Caco-2 (cell line): Measurements from ENCODE around the gene WIPF2. TPM values are rescaled to one million over a fixed set of nuclear protein-coding genes. Genes with fewer than 3 reads are reported as not detected.

Experiments used
- BruUV-seq: library from RNA; stranded (reverse); fragments of 400-500 nt; replicated peaks from 2 replicates; lab custom pipeline; 2021; lab: Mats Ljungman, UMichigan
- CTCF ChIA-PET: fragments of 300-600 bp; sonication (Branson Sonifier 250); formaldehyde crosslinking; loops from one replicate; lab custom pipeline; 2022; ENCODE audit warnings: antibody characterized with exemption; lab: Charles Lee
- POLR2A ChIA-PET: fragments of 300-600 bp; sonication (Branson Sonifier 250); formaldehyde crosslinking; loops from one replicate; lab custom pipeline; 2022; ENCODE audit warnings: antibody characterized with exemption; lab: Charles Lee
- DNase-seq, 2 experiments: peaks; one replicate each; pipeline versions ENCODE4 v3.0.0 to v3.0.0-alpha.2; 2020 to 2022
- H3K27me3 ChIP-seq: replicated peaks from 2 replicates; pipeline ENCODE4 v1.6.0; 2011; ENCODE audit warnings: low read length; ENCODE audit not compliant: control insufficient read depth, insufficient read depth
- H3K36me3 ChIP-seq: 2 replicates; pipeline ENCODE4 v1.5.1; 2011; ENCODE audit warnings: low read length; ENCODE audit not compliant: control insufficient read depth, insufficient read depth
- H3K4me1 ChIP-seq: fragments of 250-450 bp; sonication (Bioruptor Pico); 2 replicates; pipeline ENCODE4 v1.5.1; 2020; ENCODE audit warnings: mild to moderate bottlenecking
- H3K4me3 ChIP-seq: 2 replicates; pipeline ENCODE4 v1.5.1; 2011; ENCODE audit warnings: low read depth, mild to moderate bottlenecking, control low read depth, low read length
- H3K9me3 ChIP-seq: fragments of 250-450 bp; sonication (Bioruptor Pico); 2 replicates; pipeline ENCODE4 v1.5.1; 2020; ENCODE audit warnings: mild to moderate bottlenecking, moderate library complexity
- H3K27ac Mint-ChIP-seq: one replicate; pipeline ENCODE4 v1.8.0; 2022; ENCODE audit warnings: mixed read lengths; ENCODE audit not compliant: unreplicated experiment
- H3K27me3 Mint-ChIP-seq: one replicate; pipeline ENCODE4 v1.8.0; 2022; ENCODE audit warnings: mixed read lengths; ENCODE audit not compliant: insufficient read depth, unreplicated experiment
- H3K36me3 Mint-ChIP-seq: one replicate; pipeline ENCODE4 v1.8.0; 2022; ENCODE audit warnings: mild to moderate bottlenecking, mixed read lengths; ENCODE audit not compliant: insufficient read depth, unreplicated experiment
- H3K4me1 Mint-ChIP-seq: one replicate; pipeline ENCODE4 v1.8.0; 2022; ENCODE audit warnings: low read depth, mixed read lengths; ENCODE audit not compliant: unreplicated experiment
- H3K4me3 Mint-ChIP-seq: one replicate; pipeline ENCODE4 v1.8.0; 2022; ENCODE audit warnings: mild to moderate bottlenecking, moderate library complexity, mixed read lengths; ENCODE audit not compliant: unreplicated experiment
- H3K9me3 Mint-ChIP-seq: one replicate; pipeline ENCODE4 v1.8.0; 2022; ENCODE audit warnings: mixed read lengths; ENCODE audit not compliant: unreplicated experiment
- CTCF ChIP-seq, 2 experiments: fragments of 200-600 bp in 1 of 2; IDR thresholded peaks; 1 replicate in 1 of 2; 2 replicates in 1 of 2; pipeline versions ENCODE4 v1.5.1 to v1.8.0; 2011 to 2022; ENCODE audit warnings: antibody characterized with exemption in 1 of 2, control low read depth in 1 of 2, inconsistent platforms in 1 of 2, low read depth in 1 of 2, low read length in 1 of 2, mild to moderate bottlenecking in 1 of 2, moderate library complexity in 1 of 2; ENCODE audit not compliant: insufficient read depth in 1 of 2, severe bottlenecking in 1 of 2, unreplicated experiment in 1 of 2
- intact Hi-C: fragments of 100-400 bp; cut with micrococcal nuclease; formaldehyde crosslinking; loops from one replicate; pipeline ENCODE4 v1.10.0; 2022; ENCODE audit not compliant: unreplicated experiment
- total RNA-seq: library from RNA; stranded (reverse); gene quantifications from 2 replicates; pipeline ENCODE4 v1.2.3, GENCODE V29; 2022

The WIPF2 gene
- total RNA-seq, 1 experiment from 2014 or later: 33.4 TPM

- no peak overlapping the region for H3K4me3 Mint-ChIP-seq
- no peak for DNase-seq
- Histone ChIP-seq H3K4me3 (no peak overlapping the region), H3K9me3 (no peaks in the 10 kb centered on the region), H3K36me3 (peaks cover 5% of the 10 kb centered on the region), H3K4me1 (peaks cover 21% of the 10 kb centered on the region), H3K27me3 (no peaks in the 10 kb centered on the region)
- H3K4me1 Mint-ChIP-seq: peaks cover 15% of the 10 kb centered on the region
- ChIA-PET POLR2A (no interaction called here), CTCF (interaction anchor here (0.6 kb wide), 1 partner anchor 168 kb away, joined by 9 read pairs; no protein-coding TSS in a partner anchor)
- no peak overlapping the region for H3K27ac Mint-ChIP-seq
- TF ChIP-seq CTCF (IDR thresholded peaks at IDR 0.05; ENCODE audit: insufficient read depth in 1 of 2, low read depth in 1 of 2, low read length in 1 of 2, severe bottlenecking in 1 of 2, unreplicated experiment in 1 of 2): no peak
- no peaks in the 10 kb centered on the region for H3K9me3 Mint-ChIP-seq
- intact Hi-C loops: no loop called here
- BruUV-seq: no TSS peak
- H3K27me3 Mint-ChIP-seq: no peaks in the 10 kb centered on the region
- H3K36me3 Mint-ChIP-seq: peaks cover 62% of the 10 kb centered on the region
These were observed 67.4 kb downstream of the WIPF2 start for GRCh38 chr17:40286473-40286872.

GRCh38 chr17:40287159-40287493, 68.0 kb downstream of the WIPF2 start:
- no peak for TF ChIP-seq CTCF (IDR thresholded peaks at IDR 0.05; ENCODE audit: insufficient read depth in 1 of 2, low read depth in 1 of 2, low read length in 1 of 2, severe bottlenecking in 1 of 2, unreplicated experiment in 1 of 2)
- DNase-seq: no peak
- Histone ChIP-seq H3K27me3 (no peaks in the 10 kb centered on the region), H3K36me3 (peaks cover 3% of the 10 kb centered on the region), H3K4me1 (peaks cover 21% of the 10 kb centered on the region), H3K9me3 (no peaks in the 10 kb centered on the region), H3K4me3 (no peak overlapping the region)
- CTCF ChIA-PET: no interaction called here
- intact Hi-C loops: loop anchor here (1.0 kb wide), 1 partner anchor 68 kb away; the partner anchor contains the start of gene WIPF2
- POLR2A ChIA-PET: no interaction called here
- peaks cover 11% of the 10 kb centered on the region for H3K4me1 Mint-ChIP-seq
- H3K36me3 Mint-ChIP-seq: peaks cover 62% of the 10 kb centered on the region
- no peaks in the 10 kb centered on the region for H3K27me3 Mint-ChIP-seq
- no TSS peak for BruUV-seq
- H3K27ac Mint-ChIP-seq: peak overlapping the region; percentile 96
- H3K9me3 Mint-ChIP-seq: no peaks in the 10 kb centered on the region
- H3K4me3 Mint-ChIP-seq: peak overlapping the region; percentile 95

- Histone ChIP-seq H3K4me3 (peak within 1 kb of the TSS; percentile 90), H3K9me3 (no peaks in the 10 kb centered on the region), H3K36me3 (peaks cover 3% of the 10 kb centered on the region), H3K27me3 (no peaks in the 10 kb centered on the region), H3K4me1 (peaks cover 21% of the 10 kb centered on the region)
- DNase-seq: peak; percentile 99 to 100
- ChIA-PET CTCF (interaction anchor here (0.6 to 1.9 kb wide), 7 partner anchors 67 to 229 kb away, joined by 3 to 9 read pairs (median 6); partner anchors contain the start of gene WIPF2), POLR2A (interaction anchor here (0.7 to 1.4 kb wide), 8 partner anchors 24 to 1678 kb away, joined by 3 to 9 read pairs (median 4); partner anchors contain the start of genes TOP2A and WIPF2)
- Mint-ChIP-seq H3K27me3 (no peaks in the 10 kb centered on the region), H3K36me3 (peaks cover 63% of the 10 kb centered on the region), H3K4me3 (peak within 1 kb of the TSS; percentile 95), H3K27ac (peak within 1 kb of the TSS; percentile 96), H3K9me3 (no peaks in the 10 kb centered on the region), H3K4me1 (peaks cover 7% of the 10 kb centered on the region)
- TSS peak; percentile 54 for BruUV-seq
- intact Hi-C loops: loop anchor here (1.0 kb wide), 1 partner anchor 68 kb away; the partner anchor contains the start of gene WIPF2
- TF ChIP-seq CTCF (IDR thresholded peaks at IDR 0.05; ENCODE audit: insufficient read depth in 1 of 2, low read depth in 1 of 2, low read length in 1 of 2, severe bottlenecking in 1 of 2, unreplicated experiment in 1 of 2): no peak
These were observed 68.6 kb downstream of the WIPF2 start, which contains the start of gene CDC6 for GRCh38 chr17:40287494-40288369. Gene CDC6 (plus strand): TSS chr17:40287879. CDS start chr17:40289421, 1,542 bp downstream.
